ENCODE data around the gene FSIP1.

DNA sequence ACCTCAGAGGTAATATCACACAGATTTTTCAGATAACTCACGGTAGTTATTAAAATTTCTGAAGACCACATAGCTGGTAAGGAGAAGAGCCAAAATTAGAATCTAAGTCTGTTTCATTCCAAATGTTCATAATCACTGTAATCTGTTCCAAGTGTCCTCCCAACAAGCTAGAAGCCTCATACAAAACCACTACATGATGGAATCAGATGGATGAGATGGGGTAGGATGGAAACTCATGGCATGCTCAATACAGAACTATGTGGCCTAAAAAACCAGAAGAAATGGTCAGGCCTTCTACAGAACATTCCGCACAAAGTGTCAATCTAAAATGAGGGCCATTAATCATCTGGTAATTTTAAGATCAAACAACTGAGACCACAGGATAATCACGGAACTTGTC, 110.0 kb downstream of the FSIP1 start:
- TF ChIP-seq, protein P1, sequence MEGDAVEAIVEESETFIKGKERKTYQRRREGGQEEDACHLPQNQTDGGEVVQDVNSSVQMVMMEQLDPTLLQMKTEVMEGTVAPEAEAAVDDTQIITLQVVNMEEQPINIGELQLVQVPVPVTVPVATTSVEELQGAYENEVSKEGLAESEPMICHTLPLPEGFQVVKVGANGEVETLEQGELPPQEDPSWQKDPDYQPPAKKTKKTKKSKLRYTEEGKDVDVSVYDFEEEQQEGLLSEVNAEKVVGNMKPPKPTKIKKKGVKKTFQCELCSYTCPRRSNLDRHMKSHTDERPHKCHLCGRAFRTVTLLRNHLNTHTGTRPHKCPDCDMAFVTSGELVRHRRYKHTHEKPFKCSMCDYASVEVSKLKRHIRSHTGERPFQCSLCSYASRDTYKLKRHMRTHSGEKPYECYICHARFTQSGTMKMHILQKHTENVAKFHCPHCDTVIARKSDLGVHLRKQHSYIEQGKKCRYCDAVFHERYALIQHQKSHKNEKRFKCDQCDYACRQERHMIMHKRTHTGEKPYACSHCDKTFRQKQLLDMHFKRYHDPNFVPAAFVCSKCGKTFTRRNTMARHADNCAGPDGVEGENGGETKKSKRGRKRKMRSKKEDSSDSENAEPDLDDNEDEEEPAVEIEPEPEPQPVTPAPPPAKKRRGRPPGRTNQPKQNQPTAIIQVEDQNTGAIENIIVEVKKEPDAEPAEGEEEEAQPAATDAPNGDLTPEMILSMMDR (IDR thresholded peaks at IDR 0.05), result no peak
- TF ChIP-seq POLR2A (IDR thresholded peaks at IDR 0.05), result no peak
